GM18858 (cell line): Measurements from ENCODE around the gene HMGB1.

Experiments
- ATAC-seq: cut with Tn5 transposase; IDR thresholded peaks from one replicate; pipeline ENCODE4 v1.9.1; 2021; ENCODE audit not compliant: unreplicated experiment

The HMGB1 gene

DNA sequence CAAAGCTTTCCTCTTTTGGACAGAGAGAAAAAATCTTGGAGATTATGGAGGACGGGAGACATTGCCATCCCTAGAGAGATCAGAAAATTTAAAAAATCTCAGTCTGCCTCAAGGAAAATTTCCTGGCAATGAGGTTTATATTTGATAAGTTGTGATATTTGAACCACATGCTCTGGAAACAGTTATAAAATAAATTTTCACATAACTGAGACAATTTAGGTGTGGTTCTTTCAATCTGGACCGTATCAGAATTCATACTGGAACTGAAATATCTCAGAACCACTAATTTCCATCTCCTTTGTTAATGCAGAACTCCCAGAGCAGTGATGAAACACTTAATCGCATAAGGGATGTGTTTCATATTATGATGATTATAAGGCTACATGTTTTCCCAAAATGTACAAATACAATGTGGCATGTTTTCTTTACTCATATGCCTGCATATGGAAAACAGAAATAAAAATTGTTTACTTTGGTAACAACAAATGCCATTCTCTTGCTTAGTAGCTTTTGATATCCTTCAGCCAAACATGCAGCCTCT is 29.8 kb downstream of the HMGB1 start:
- no peak for ATAC-seq

DNA sequence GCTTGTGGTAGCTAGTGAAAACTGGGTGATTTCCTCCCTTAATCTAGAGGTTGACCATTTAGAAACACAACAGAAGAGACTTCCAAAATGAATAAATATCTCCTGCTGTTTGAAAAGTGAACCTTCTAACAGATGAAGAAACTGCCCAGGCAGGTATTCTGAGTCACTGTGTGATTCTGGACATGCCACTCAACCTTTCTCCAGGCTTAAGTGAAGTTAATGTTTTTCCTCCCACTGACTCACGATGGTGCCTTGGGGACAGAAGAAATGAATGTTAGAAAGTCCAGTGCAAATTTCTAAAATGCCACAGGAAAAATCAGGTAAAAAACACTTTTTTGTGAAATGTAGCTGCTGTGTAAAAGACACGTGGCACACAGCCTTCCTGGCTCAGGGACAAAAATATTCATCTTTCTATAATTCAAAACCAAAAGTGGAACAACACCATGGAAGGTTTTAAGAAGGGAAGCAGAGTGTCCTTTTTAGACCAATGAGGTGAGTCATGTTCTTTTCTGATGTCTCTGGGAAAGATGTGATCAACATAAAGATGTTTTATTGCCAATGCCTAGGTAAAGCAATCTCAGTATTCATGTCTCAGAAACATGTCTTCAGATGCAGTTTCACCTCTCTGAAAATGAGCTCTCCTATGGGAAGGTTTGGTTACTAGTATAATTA is 34.3 kb downstream of the HMGB1 start:
- ATAC-seq = no peak

DNA sequence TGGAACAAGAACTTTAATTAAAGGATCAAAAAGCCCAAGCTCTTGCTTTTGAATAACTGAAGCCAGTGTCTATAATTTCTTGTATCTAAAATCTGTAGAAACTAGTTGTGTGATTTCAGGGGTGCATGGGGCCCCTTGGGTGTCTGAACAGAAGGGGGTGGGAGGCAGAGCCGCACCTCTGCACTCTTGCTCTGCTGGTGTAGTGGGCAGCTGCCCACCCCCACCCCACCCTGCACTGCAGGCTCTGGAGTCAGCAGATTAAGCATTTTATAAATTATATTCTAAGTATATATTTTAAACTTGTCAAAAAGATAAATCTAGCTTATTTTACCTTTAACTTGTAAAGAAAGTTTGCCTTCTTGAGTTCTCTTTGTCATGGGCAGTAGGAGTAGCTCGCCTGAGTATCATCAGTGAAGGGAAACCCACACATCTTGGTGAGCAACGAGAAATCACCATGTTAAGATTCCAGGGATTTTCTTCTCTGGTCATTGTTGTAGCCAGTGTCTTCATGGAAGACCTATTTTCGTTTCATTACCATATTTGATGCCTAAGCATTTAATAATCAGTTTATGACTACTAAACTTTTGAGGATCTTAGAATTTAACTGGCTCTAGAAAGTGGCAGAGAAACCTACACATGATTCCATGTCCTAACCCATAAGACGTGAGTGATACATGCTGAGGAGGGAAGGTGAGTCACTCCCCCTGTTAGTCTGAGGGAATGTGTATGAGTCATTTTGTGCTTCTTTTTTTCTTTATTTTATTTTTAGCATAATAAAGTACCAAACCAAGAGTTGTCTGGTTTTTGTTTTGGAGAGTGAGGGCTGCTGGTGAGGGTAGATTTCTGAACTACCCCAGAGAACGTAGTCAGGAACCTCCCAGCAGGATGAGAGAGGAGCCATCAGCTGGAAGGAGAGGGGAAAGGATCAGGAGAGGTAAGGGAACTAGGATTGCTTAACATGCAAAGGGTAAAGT is 35.7 kb downstream of the HMGB1 start:
- peak; percentile 83 for ATAC-seq

DNA sequence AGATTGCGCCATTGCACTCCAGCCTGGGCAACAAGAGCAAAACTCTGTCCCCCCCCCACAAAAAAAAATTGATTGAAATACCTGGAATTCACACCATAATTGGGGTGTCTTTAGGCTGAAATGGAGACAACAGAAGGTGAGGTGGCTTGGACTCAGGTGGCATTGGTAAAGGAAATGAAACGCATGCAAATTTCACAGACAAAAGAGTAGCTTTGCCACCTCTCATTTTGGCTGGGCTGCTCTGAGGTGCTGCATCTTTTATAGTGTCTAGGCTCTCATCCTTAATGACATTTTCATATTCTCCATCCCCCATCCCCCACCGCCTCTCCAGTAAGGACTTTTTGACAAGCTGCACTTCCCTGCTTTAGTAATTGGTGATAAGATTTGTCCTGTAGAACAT is 36.5 kb downstream of the HMGB1 start:
- no peak for ATAC-seq

DNA sequence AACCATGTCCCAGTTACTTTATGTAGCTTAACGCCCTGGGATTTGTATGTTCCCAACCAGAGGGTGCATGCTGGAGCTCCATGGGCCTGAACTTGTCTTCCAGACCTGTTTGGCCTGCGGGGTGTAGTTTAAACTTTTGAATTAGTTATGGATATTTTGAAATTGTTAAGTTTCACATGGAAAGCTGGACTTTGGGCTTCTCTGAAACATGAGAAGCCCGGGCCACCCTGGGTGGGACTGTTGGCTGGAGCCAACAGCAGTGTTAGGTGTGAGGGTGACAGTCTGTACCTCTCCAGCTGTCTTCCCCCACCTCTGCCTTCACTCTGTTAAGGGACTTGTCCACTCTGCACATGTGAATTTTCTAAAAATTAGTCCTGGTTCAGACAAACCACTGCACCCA is 41.8 kb downstream of the HMGB1 start:
- ATAC-seq = no peak

DNA sequence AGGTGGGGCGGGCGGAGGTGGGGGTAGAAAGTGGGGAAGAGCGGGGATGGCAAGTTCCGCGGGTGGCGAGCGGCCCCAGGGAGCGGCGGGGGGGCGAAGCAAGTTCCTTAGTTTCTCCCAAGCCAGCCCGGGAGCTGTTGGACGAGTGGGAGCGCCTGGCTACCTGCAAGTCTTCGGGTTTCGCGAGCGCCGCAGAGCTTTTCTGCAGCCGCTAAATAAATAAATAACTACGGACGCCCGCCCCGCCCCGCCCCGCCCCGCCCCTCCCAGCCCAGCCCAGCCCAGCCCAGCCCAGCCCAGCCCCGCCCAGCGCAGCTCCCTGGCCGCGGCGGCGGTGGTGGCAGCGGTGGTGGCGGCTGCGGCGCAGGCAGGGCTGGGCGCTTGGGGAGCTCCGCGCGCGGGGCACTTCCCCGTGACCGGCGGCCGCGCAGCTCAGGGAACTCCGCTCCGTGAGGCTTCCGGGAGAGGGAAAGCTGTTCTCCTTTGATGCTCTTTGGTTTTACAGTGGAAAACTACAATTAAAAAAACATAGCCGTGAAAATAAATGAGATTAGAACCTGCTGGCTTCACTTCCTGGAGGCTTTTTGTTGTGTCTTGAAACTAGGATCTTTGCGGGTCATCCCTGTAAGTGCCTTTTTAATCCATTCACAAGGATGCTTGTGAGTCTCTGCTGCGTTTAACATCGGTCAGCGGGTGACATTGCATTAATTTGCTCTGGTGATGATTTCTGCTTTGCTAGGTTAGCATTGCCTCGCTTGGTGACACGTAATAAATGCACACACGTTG is 43.5 kb downstream of the HMGB1 start, which contains the start of gene UBE2L5:
Gene UBE2L5, plus strand, starts transcription at position 440 of the 786 bp plus-strand sequence. CDS start 5,498 bp downstream, outside the sequence.
- no peak for ATAC-seq

DNA sequence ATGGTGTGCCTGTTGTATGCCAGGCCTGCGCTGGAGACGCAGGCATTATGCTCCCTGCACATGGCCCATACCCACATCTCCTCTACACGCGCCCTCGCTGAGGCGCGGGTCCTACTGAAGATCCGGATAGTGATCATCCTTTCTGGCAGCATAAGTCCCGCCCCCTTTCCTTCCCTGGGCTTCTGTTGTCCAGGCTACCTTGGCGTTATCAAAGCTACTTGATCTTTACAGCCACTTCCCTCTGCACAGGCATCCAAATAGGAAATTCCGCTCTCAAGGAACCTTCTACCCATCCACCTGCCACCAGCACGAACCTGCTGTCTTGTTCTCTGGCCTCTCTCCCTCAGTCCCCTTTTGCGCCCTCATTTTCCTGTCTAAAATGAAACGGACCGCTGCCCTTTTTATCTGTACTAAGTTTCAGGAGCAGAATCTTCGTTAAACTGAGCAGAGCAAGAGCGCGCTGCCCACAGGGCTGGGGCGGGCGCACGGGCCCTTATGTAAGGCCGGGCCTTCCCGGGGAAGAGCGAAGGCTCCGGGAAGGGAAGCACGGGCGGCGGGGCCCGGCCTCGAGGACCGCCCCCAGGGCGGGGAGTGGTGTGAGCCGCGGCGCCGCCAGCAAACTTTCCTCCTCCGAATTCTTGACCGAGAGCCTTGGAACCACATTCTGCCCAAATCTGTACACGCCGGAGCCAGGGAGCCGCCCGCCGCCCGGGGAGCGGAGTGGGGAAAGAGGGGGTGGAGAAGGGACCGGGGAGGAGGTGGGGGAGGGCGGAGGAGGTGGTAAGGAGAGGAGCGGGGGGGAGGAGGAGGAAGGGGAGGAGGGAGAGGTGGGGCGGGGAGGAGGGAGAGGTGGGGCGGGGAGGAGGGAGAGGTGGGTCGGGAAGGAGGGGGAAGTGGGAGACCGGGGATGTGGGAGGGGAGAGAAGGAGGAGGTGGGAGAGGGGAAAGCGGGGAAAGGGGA is 44.4 kb downstream of the HMGB1 start:
- ATAC-seq = no peak

DNA sequence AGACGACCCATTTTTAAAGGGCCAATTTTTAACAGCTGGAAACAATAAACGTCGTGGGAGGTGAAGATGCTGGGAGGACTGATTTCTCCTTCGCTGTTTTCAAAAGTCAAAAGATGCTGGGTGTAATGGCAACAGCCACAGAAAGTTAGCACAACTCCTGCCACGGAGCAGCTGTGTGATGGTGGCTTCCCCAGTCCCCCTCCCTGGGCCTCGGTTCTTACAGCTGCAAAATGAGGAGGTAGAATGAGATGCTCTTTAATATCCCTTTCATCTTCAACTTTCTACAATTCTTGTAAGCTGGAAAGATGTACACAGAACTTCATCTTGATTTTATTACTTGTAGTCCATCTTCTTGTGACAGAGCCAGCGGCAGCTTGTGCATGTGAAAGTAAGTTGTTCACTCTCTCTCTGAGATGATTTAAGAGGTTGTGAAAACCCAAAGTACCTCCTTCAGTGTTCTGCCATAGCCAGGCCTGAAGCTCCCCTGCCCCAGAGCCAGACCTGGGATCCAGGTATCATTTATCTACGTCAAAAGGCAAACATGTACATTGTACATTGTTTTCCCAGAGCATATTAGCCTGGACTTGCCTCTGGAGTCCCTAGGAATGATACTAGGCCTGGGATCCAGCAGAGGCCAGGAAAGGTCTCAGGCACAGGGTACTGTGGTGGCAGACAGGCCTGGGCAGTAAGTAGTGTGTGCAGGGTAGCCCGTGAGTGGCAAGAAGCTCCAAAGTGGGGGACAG is 46.8 kb downstream of the HMGB1 start:
- no peak for ATAC-seq

DNA sequence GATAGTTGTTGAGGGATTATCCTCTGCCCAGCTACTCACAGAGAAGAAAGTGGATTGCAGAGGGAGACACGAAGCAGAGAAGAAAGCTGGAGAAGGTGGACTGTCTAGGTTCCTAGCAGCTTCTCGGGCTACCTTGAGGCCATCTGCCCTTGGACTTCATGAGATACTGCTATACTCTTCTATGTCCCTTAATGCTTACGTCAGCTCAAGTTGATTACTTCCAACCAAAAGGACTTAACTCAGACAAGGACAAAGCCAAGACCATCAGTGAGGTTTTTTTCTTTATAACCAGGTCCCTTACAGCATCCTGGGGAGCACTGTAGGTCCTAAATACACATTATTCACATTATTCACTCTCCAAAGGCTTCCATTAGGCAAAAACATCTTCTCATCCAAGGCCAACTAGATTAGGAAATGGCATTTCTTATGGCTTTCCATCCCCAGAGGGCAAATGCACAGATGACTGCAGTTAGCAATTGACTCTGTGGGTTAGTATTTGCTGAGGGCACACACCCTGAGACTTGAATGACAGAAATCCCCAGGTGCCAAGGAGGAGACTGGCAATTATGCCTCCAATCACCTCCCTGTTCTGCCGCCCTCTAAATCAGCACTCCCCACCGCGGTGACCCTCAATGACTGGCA is 47.5 kb downstream of the HMGB1 start:
- ATAC-seq = no peak

DNA sequence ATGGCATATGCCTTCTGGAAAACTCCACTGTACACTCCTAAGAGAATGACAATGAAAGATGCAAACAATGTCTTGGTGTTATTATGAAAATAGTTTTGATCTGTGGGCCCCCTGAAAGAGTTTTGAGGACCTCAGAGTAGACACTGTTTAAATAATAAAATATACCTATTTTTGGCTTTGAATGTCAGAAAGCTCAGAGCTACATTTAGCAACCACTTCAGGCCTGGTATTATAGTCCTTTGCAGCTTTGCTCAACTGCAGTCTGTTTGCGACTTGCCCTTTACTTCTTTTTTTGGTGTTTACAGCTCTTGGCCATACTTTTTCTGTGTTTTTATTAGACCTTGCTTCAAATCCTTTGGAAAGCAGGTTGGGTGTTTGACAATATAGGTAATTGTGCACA is 49.3 kb downstream of the HMGB1 start:
- ATAC-seq = no peak

DNA sequence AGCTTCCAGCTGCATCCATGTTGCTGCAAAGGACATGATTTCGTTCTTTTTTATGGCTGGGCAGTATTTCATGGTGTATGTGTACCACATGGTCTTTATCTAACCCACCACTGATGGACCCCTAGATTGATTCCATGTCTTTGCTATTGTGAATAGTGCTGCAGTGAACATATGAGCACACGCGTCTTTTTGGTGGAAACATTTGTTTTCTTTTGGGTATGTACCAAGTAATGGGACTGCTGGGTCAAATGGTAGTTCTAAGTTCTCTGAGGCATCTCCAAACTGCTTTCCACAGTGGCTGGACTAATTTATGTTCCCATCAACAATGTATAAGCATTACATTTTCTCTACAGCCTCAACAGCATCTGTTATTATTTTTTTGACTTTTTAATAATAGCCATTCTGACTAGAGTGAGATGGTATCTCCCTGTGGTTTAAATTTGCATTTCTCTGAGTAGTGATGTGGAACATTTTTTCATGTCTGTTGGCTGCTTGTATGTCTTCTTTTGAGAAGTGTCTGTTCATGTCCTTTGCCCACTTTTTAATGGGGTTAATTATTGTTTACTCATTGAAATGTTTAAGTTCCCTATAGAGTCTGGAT is 50.2 kb downstream of the HMGB1 start:
- peak; percentile 68 for ATAC-seq

DNA sequence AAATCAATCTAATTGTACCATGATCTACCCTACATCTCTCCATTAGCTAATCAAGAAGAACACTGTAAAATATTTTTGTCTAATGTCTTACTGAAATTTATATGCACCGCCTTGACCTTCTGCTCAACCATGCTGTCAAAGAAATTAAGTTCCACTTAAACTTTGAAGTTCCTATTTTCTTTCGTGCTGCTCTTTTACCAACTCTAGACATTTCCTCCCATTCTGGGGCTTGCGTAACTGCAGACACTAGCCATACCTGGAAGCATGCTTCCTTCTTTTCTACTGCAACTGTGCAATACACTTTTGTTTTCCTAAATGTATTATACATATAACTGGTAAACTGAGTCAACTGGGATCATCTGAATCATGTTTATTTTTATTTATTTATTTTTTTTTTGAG is 51.9 kb downstream of the HMGB1 start:
- ATAC-seq = no peak

DNA sequence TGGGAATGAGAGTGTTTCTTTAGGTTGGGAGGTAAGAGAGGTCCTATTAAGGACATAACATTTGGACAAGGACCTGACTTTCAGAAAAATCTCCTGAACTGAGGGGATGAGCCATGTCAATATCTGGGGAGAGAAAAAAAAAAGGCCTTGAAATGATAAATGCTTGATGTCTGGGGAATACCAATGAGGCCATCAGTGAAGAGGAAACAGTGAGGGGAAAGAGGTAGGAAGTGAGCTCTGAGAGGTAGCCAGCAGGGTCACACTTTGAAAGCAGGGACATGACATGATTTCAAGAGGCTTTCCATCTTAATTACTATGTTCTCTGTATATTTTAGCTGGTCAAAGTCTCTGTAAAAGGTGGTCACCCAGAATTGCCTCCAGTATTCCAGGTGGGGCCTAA is 53.4 kb downstream of the HMGB1 start:
- ATAC-seq = no peak

DNA sequence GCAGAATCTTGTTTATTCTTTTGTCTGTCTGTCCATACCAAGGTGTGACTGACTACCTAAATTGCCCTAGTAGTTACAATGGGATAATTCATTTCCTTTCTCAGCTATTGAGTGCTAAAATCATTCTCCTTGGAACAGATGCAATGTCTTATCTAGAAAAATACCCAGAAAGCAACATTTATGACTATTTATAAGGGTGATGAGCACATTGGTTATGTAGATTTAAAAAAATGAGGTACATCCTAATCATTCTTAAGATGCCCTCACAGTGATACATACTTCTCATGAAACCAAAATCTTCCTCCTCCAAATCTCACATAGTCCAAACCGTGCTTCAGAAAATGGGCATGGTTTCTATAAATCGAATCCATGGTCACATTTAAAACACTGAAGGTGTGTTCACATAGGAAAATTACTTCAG is 55.0 kb downstream of the HMGB1 start:
- no peak for ATAC-seq

DNA sequence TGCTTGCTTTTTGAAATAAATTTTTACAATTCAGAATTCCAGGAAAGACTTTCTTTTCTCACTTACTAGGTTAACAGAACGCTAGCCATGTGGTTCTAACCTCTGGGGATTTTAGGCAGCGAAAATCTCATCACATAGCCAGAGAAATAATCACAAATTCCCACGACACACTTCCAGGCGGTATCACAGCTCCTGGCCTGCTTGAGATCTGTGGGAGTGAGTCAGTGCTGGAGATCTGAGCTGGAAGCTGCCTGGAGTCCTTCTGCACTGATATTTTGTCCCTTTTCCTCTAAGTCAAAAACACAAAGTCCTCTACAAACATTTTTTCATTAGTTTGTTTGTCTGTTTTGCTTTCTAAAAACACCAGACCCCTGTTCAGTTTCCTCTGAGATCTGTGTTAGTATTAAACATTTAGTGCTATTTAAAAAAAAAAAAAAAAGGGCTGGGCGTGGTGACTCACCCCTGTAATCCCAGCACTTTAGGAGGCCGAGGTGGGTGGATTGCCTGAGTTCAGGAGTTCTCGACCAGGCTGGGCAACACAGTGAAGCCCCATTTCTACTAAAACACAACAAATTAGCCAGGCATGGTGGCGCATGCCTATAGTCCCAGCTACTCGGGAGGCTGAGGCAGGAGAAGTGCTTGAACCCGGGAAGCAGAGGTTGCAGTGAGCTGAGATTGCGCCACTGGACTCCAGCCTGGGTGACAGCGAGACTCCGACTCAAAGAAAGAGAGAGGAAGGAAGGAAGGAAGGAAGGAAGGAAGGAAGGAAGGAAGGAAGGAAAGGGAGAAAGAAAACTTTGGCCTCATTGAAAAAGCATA is 55.6 kb downstream of the HMGB1 start:
- no peak for ATAC-seq

DNA sequence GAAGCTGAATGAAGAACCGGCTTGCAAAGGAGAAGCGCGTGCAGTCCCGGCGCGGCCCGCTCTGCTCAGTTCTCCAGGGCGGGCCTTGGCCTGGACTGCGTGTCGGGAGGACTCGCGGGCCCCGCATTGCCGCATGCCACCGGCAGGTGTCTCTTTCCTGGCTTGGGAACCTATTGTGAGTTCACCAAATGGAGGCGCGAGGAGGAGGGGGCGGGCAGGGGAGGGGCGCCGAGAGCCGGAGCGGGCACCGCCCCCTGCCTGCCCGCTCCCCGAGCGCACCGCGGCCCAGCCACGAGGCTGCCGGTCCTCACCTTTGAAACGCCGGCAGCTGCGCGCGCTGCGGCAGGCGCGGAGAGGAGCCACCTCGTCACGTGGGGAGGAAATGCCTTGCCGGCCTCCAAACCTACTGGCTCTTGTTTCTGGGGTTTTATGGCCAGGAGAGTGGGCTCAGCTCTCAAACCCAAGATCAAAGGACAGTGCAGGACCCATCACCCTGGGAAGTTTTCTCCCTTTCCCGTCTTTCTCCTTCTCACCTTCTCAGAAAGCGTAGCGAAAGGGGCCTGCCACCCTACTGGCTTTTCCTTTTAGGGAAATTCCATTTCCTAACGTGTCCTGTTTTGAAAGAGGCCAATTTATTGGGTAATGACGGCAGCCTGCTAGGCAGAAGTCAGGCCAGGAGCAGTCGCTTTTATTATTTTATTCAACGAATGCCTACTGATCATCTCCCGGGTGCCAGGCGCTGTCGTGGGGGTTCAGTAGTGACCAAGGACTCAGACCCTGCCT is 57.2 kb downstream of the HMGB1 start:
- ATAC-seq = peak; percentile 80
